ENCODE results near the gene LRRC3.
"Not testable (repeated sequence)": the region's sequence is repeated elsewhere in the genome, so short reads cannot be mapped to it uniquely, and the experiment has no call there.

The LRRC3 gene

DNA sequence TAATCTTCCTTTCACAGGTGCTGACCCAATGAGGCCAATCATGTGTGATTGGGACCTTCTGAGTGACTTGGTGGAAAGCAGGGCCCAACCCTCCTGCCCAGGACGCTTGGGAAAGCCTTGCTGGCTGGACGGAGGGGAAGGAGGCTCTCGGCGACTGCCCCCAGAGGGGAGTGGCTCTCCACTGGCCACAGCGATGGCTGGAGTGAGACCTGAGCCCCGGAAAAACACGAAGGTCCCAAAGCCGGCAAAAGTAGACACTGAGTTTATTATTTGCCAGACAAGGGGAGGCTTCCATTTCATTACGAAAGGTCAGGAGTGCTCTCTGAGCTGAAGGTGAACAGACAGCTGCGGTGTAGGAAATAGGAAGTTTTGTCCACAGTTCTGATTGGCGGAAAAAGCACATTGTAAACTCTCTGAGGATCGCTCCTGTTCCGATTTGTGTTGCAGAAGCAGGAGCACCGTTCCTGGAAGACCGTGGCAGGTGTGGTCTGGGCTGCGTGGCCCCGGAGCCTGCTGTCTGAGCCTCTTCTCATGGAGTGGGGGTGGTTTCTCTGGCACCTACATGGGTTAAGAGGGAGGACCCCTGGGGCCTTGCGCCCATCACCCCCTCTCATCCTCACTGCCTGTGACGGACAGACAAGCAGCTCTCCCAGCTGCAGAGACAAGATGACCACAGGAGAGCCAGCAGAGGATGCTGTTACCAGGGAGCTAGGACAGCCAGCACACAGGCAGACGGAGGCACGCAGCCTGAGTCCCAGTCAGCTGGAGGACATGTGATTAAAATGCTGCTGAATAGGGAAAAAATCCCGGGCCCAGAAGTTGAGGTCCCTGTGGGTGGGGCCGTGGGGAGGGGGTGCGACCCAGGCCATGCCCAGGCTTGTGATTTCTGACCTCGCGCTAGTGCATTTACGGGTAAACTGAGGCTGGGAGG is 43.2 kb downstream of the LRRC3 start:
- no peak for DNase-seq

DNA sequence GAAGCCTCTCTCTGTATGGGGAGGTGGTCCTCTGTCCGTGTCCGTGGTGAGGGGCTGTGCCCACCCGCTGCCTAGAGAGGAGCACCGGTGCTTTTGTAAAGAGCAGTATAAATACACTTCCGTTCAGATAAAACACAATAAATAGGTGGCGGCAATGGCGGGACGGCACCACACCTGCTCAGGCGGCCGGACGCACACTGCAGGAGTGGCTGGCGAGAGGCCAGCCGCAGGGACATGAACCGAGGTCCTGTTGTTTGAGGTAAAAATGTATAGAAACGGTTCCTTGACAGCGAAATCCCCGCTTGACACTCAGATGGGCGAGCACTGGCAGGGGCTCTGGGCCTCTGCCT is 43.9 kb downstream of the LRRC3 start:
- no peak for DNase-seq

DNA sequence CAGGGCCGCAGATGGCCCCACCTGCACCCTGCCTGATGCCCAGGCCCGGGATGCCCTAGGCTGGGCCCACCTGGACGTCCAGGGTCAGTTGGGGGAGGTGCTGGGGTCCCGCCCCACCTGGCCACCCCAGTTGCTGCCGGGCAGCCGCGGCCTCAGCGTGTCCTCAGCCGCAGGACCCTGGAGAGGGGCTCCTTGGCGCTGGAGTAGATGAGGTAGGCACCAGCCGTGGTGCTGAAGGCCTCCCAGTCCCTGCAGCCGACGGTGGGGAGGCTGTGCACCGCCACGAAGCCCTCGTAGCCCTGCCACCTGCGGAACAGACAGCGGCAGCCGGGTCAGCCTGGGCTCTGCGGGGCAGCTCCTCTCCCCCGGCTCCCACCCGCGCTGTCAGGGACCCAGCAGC is 44.3 kb downstream of the LRRC3 start:
- no peak for DNase-seq

DNA sequence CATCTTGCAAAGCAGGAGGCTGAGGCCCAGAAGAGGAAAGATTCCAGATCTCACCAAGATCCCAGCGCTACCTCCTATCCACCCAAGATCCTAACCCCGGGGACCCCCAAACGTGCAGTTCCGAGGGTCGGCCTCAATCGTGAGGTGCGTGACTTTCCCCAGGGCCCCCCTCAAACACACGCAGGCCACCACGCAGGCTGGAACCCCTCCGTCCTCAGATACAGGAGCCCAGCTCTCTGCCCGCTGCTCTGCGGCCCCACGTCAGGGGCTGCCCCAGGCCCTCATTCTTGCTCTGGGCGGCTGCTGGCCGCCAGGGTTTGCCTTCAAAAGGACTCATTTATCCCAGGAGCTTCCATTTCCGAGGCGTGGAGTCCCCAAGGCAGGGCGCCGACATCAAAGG is 44.8 kb downstream of the LRRC3 start:
- no peak for DNase-seq

DNA sequence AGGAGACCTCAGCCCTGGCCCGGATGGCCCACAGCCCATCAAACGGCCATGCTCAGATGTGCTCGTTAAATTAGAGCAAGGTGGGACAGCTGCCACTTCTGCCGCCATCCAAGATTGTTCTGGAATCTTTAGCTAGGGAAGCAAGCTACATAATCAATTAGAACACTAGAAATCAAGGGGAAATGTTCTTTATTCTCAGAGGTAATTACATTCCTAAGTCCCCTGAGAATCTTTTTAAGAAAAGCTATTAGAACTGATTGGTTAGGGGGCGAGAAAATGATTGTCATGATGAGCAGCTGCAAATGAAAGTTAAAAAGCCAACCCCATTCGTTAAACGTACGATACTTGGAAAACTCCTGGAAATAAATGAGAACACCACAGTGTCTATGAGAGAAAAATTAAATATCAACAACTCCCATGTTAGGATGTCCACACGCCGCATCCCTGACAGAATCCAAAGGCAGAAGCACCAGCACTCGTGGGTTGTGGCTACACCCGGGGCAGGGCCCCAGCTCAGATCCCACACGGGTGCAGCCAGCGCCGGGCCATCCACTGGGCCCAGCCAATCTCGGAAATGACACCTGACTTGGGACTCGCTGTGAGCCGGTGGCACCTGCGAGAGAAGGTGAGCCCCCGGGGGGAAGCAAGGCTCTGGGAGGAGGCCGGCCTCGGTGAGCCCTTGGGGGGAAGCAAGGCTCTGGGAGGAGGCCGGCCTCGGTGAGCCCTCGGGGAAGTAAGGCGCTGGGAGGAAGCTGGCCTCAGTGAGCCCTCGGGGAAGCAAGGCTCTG is 47.1 kb downstream of the LRRC3 start:
- DNase-seq, result no peak

DNA sequence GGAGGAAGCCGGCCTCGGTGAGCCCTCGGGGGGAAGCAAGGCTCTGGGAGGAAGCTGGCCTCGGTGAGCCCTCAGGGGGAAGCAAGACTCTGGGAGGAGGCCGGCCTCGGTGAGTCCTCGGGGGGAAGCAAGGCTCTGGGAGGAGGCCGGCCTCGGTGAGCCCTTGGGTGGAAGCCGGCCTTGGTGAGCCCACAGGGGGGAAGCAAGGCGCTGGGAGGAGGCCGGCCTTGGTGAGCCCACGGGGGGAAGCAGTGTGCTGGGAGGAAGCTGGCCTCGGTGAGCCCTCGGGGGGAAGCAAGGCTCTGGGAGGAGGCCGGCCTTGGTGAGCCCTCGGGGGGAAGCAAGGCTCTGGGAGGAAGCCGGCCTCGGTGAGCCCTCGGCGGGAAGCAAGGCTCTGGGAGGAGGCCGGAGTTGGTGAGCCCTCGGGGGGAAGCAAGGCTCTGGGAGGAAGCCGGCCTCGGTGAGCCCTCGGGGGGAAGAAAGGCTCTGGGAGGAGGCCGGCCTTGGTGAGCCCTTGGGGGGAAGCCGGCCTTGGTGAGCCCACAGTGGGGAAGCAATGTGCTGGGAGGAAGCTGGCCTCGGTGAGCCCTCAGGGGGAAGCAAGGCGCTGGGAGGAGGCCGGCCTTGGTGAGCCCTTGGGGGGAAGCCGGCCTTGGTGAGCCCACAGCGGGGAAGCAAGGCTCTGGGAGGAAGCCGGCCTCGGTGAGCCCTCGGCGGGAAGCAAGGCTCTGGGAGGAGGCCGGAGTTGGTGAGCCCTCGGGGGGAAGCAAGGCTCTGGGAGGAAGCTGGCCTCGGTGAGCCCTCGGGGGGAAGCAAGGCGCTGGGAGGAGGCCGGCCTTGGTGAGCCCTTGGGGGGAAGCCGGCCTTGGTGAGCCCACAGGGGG is 47.9 kb downstream of the LRRC3 start:
- not testable (repeated sequence) for DNase-seq

DNA sequence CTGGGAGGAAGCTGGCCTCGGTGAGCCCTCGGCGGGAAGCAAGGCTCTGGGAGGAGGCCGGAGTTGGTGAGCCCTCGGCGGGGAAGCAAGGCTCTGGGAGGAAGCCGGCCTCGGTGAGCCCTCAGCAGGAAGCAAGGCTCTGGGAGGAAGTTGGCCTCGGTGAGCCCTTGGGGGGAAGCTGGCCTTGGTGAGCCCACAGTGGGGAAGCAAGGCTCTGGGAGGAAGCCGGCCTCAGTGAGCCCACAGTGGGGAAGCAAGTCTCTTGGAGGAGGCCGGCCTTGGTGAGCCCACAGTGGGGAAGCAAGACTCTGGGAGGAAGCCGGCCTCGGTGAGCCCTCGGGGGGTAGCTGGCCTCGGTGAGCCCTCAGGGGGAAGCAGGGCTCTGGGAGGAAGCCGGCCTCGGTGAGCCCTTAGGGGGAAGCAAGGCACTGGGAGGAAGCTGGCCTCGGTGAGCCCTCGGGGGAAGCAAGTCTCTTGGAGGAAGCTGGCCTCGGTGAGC is 48.6 kb downstream of the LRRC3 start:
- DNase-seq, result no peak

DNA sequence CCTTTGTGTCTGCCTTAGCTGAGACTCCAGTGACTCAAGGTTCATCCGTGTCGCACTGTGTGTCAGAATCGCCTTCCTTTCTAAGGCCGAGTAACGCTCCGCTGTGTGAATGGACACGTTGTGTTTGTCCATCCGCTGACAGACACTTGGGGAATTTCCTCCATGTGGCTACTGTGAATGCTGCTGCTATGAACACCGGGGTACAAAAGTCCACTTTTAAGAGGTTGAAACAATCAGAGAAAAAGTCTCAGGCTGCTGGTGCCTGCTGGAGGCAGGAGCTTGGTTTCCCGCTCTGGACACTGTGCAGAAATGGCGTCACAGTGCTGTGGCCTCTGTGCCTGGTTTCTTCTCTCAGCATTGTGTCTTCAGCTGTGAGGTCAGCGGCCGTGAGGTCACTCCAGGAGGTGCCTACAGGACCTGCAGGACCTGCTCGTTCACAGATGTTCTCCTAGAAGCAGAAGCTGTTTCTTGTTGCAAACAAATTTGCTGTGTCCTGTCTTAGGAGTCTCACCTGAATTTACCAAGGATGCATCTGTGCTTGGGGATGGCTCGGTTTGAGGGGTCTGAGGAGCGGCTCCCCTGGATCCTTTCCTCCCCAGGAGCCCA is 50.5 kb downstream of the LRRC3 start:
- no peak for DNase-seq

DNA sequence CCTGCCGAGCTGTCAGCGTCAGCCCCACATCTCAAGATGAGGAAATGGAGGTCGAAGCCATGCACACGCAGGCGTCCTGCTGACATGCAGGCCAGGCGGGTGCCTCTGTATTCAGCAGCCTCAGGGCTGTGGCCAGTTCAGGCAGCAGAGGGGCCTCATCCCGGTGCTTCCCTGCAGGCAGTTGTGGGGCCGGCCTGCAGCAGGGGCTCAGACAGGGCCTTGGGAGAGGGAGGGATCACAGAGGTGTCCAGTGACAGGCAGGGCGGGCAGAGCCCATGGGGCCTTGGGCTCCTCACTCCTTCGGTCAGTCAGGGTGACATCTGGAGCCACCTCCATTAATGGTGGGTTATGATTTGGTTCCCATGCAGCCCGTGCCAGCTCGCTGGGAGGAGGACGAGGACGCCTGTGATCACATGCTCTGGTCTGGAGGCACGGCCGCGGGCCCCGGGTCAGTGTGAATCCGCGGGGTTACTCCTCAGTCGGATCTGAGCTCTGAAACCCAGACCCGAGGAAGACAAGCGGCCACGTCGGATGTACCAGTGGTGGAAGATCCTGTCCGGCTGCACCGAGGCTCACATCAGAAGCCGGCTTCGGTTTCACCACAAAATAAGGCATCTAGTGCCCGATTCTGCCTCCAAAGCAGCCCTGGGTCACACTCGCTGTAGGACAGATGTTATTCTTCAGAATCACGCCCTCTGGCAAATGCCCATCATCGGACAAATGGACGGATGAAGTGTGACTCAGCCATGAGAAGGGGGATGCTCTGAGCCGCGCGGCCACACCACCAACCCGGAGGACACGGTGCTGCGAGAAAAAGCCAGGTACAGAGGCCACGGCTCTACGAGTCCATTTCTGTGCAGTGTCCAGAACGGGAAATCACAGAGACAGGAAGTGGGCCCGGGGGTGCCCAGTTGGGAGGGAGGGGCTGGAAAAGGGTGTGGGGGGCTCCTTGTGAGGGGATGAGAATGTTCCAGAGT is 51.3 kb downstream of the LRRC3 start:
- no peak for DNase-seq

DNA sequence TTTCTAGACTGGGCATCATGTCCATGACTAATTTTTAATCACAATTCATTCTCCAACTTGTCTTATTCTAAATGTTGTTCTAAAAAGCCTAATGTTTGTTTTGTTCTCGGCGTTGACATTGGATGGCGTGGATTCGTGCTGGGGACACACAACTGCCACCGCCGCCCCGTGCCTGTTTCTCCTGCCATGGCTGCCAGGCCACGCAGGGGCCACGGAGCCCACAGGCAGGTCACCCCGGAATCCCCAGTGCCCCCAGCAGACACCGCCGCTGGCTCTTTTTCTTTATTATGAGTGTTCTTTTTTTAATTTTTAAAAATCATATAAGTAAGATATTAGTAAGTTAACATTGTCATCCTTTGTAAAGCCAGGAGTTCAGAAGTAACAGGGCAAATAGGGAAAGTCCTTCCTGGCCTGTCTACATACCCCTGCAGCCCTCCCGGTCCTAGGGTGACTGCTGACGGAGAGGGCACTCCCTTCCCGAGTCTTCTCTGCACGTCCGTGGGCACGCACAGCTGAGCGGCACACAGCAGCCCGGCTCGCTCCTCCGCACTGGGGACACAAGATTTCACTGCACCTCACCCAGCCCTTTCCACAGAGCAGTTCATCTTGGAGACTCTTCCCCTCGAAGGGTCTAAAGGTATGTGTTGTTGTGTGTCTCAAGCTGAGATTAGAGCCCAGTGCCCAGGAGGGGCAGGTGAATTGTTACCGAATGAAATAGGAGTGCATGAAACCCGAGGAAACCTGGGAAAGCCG is 52.5 kb downstream of the LRRC3 start:
- DNase-seq, result no peak

DNA sequence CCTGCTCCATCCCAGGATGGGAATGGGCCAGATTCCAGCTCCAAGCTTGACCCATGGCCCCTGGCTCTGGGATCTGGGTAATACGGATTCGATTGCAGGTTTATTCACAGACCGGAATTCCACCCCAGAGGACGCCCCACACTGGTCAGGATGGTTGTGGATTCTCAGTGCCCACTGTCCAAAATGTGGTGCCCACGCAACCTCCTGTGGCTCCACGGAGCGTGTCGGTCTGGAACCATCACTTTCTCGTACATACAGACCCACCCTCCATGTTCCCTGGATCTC is 53.1 kb downstream of the LRRC3 start:
- DNase-seq, result no peak

DNA sequence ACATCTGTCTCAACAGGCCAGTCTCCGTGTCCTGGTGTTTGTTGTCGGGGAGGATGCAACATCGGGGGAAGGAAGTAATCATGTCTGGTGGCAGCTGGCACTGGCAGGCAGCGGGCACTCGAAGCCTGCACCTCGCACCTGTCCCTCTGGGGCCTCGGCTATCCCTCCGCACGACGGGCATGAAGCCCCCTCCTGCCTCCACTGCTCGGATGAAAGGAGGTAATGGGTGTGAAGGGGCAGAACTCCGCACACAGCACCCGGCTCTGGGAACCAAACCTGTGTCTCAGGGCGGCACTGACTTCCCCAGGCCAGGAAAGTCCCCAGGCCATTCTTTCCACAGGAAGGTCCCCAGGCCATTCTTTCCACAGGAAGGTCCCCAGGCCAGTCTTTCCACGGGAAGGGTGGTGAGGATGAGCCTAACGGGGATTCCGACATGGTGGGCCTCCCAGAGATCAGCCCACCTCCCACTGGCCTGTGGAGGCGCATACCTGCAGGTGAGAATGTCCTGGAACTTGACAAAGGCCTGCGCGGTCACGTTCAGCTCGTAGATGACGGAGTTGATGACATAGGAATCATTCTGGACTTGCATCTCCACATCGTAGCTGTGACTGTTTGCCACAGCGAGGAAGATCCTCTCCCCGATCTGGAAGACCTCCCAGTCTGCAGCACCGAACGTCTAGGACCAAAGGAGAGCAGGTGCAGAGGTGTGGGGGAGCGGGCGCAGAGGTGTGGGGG is 53.6 kb downstream of the LRRC3 start:
- DNase-seq, result no peak

DNA sequence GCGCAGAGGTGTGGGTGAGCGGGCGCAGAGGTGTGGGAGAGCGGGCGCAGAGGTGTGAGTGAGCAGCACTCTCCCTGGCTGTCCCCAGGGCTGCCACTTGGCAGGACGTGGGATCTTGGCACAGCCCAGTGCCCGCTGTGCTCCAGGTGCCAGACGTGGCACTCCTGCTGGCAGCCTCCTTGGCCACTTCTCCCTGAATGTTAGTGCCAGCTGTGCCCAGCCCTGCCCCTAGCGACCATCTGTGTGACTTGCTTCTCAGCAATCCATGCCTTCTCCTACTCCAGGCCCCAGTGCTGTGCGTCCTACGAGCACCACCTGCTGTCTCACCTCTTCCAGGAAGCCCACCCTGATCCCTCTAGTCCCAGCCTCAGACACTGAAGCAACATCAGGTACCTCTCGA is 54.2 kb downstream of the LRRC3 start:
- peak in 1 of 2 experiments; percentile 58 for DNase-seq

DNA sequence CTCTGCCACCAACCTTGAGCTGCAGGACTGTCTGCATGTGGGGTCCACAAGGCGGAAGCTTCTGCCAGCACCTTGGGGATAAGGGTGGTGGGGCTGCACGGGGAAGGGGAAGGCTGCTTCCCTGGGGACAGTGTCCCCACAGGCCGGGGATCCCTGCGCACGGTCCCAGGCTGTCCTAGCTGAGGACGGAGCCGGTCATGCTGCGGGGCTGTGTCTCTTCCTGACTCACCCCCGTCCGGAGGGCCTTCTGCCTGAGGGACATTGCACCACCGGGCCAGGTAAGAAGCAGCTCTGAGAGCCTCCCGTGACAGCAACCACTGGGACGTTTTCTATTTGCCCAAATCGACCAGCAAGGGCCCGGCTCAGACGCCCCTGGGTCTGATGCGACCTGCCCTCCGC is 54.8 kb downstream of the LRRC3 start:
- DNase-seq, result no peak

DNA sequence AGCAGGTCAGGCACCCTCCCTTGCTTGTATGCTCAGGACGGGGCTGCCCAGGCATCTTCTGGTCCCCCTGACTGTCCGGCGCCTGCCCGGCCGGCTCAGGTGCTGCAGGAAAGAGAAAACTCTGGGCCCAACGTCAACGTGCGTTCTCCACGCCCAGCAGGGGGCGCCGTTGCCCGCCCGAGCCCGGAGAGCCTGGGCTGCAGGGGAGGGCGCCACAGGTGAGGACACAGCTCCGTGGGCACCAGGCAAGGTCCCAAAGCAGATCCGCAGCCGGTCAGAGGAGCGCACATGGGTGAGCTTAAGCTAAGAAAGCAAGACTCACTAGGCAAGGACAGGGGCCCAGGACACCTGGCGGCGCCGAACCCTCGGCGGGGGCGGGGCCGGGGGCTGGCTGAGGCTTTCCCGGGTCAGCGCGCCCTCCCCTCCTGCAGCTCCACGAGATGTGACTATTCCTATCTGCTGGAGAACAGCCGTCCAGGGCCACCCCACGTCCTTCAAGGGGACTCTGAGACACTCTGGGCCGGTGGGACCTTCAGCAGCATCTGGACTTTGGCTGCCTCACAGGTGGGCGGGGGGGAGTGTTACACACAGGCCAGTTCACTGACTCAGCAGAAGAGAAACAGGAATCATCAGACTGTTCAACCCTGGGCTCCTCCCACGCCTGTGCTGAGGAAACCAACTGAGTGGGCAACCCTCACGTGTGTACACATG is 55.4 kb downstream of the LRRC3 start:
- DNase-seq, result peak in 1 of 2 experiments; percentile 39

DNA sequence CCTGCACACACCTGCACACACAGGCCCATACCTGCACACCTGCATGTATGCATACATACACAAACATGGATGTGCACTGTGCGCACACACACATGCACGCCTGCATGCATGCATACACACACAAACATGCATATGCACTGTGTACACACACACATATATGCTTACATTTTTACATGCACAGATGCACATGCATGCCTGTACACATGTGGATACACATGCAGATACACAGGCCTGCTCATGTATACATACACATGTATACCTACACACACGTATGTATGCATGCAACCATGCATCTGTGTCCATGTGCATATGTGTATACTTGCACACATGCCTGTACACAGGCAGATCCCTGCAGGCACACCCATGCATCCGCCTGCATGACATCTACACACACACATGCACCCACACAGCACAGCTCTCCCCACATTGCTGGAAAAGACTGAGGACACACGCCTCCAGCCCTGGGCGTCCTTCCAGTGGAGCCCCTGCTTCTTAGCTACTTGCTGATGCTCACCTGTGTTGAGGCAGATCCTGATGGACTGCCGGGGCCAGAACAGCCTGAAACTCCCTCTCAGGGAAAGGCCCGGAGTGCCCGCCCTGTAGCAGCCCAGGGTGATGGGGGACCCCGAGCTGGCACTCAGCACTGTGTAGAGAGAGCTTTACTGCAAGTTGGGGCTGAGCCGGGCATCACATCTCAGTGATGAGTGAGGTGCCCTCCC is 56.1 kb downstream of the LRRC3 start:
- no peak for DNase-seq

Data from NCI-H446 (cell line).